H1 (cell line): ENCODE results near the gene ODC1.

Source experiments
- CTCF ChIP-seq, 3 experiments: IDR thresholded peaks; 1 replicate in 2 of 3; 2 replicates in 1 of 3; pipeline versions ENCODE4 v1.5.1 to v1.6.1; 2011; ENCODE audit warnings: low read length in 3 of 3, mild to moderate bottlenecking in 3 of 3, inconsistent platforms in 2 of 3, low read depth in 1 of 3, moderate library complexity in 1 of 3; ENCODE audit not compliant: insufficient read depth in 1 of 3; ENCODE audit errors: control extremely low read depth in 1 of 3
- EP300 ChIP-seq, 2 experiments: IDR thresholded peaks; 1 replicate in 1 of 2; 2 replicates in 1 of 2; pipeline ENCODE4 v1.6.1; 2011 to 2012; ENCODE audit warnings: low read depth in 2 of 2, low read length in 2 of 2, mild to moderate bottlenecking in 2 of 2, borderline replicate concordance in 1 of 2, inconsistent platforms in 1 of 2, moderate library complexity in 1 of 2
- EZH2 ChIP-seq: fragments of 200-600 bp; sonication (generic); IDR thresholded peaks from 2 replicates; pipeline ENCODE4 v1.7.1; 2012; ENCODE audit warnings: low read depth, mild to moderate bottlenecking, moderate library complexity, low read length, inconsistent platforms; ENCODE audit not compliant: severe bottlenecking
- HDAC2 ChIP-seq, 2 experiments: fragments of 300-600 bp in 1 of 2; sonication (generic) in 1 of 2; IDR thresholded peaks; 2 replicates each; pipeline ENCODE4 v1.6.1; 2011 to 2012; ENCODE audit warnings: low read depth in 2 of 2, low read length in 2 of 2, mild to moderate bottlenecking in 2 of 2, moderate library complexity in 2 of 2, borderline replicate concordance in 1 of 2, inconsistent platforms in 1 of 2
- HDAC6 ChIP-seq: IDR thresholded peaks from one replicate; pipeline ENCODE4 v1.7.1; 2012; ENCODE audit warnings: low read depth, mild to moderate bottlenecking, inconsistent platforms, low read length, moderate library complexity
- POLR2A ChIP-seq, 2 experiments: IDR thresholded peaks; 1 replicate in 1 of 2; 2 replicates in 1 of 2; pipeline ENCODE4 v1.6.1; 2011; ENCODE audit warnings: low read depth in 2 of 2, low read length in 2 of 2, mild to moderate bottlenecking in 2 of 2; ENCODE audit errors: control extremely low read depth in 1 of 2
- POLR2AphosphoS5 ChIP-seq: IDR thresholded peaks from 2 replicates; pipeline ENCODE4 v1.6.1; 2011; ENCODE audit warnings: low read depth, low read length
- RAD21 ChIP-seq, 2 experiments: IDR thresholded peaks in 1 of 2; conservative IDR thresholded peaks in 1 of 2; 2 replicates each; pipeline ENCODE4 v1.6.1; 2011; ENCODE audit warnings: low read depth in 2 of 2, low read length in 2 of 2, improper control_type of control experiment in 1 of 2, inconsistent platforms in 1 of 2, mild to moderate bottlenecking in 1 of 2, moderate library complexity in 1 of 2
- RFX5 ChIP-seq: IDR thresholded peaks from 2 replicates; pipeline ENCODE4 v1.6.1; 2011; ENCODE audit warnings: low read depth, low read length, improper control_type of control experiment, borderline replicate concordance
- SIX5 ChIP-seq: IDR thresholded peaks from 2 replicates; pipeline ENCODE4 v1.6.1; 2011; ENCODE audit warnings: mild to moderate bottlenecking, low read depth, low read length
- SP1 ChIP-seq: IDR thresholded peaks from 2 replicates; pipeline ENCODE4 v1.6.1; 2011; ENCODE audit warnings: low read depth, low read length
- SP2 ChIP-seq: IDR thresholded peaks from 2 replicates; pipeline ENCODE4 v1.6.1; 2012; ENCODE audit warnings: mild to moderate bottlenecking, low read length, inconsistent platforms
- SRF ChIP-seq: IDR thresholded peaks from 2 replicates; pipeline ENCODE4 v1.6.1; 2011; ENCODE audit warnings: mild to moderate bottlenecking, low read depth, low read length, moderate library complexity
- USF2 ChIP-seq: IDR thresholded peaks from 2 replicates; pipeline ENCODE4 v1.6.1; 2011; ENCODE audit warnings: low read length, improper control_type of control experiment

- TF ChIP-seq HDAC2 (IDR thresholded peaks at IDR 0.05; ENCODE audit: borderline replicate concordance in 1 of 2, low read depth in 2 of 2, low read length in 2 of 2) (no peak), CTCF (IDR thresholded peaks at IDR 0.05; ENCODE audit: control extremely low read depth in 1 of 3, insufficient read depth in 1 of 3, low read depth in 1 of 3, low read length in 3 of 3) (no peak), SIX5 (no peak), POLR2AphosphoS5 (no peak), EZH2 (no peak), USF2 (no peak), SP1 (no peak), RFX5 (no peak), POLR2A (IDR thresholded peaks at IDR 0.05; ENCODE audit: control extremely low read depth in 1 of 2, low read depth in 2 of 2, low read length in 2 of 2) (no peak), HDAC6 (no peak), SRF (no peak), RAD21 (IDR thresholded peaks at IDR 0.05 in 1 of 2, conservative IDR thresholded peaks at IDR 0.05 in 1 of 2; ENCODE audit: low read depth in 2 of 2, low read length in 2 of 2) (no peak), EP300 (IDR thresholded peaks at IDR 0.05; ENCODE audit: borderline replicate concordance in 1 of 2, low read depth in 2 of 2, low read length in 2 of 2) (no peak), SP2 (no peak)
Observed at GRCh38 chr2:10393640-10393982, 54.5 kb downstream of the ODC1 start.
